ENCODE results near the gene DDX23.
"Not testable (repeated sequence)": the region's sequence is repeated elsewhere in the genome, so short reads cannot be mapped to it uniquely, and the experiment has no call there.

Gene DDX23

GRCh38 chr12:48862760-48863159 is 10.8 kb upstream of the DDX23 start:
- no peak for DNase-seq (ENCODE audit: low spot score)

- no peak for DNase-seq (ENCODE audit: low spot score)
Observed at GRCh38 chr12:48861111-48861510, 9.1 kb upstream of the DDX23 start.

GRCh38 chr12:48860236-48860635 is 8.3 kb upstream of the DDX23 start:
- not testable (repeated sequence) for DNase-seq (ENCODE audit: low spot score)

- DNase-seq (ENCODE audit: low spot score) = no peak
Observed at GRCh38 chr12:48859607-48860006, 7.6 kb upstream of the DDX23 start.

- no peak for DNase-seq (ENCODE audit: low spot score)
Observed at GRCh38 chr12:48858043-48858442, 6.1 kb upstream of the DDX23 start.

GRCh38 chr12:48857278-48857994 is 5.5 kb upstream of the DDX23 start:
- DNase-seq (ENCODE audit: low spot score) = no peak

- no peak for DNase-seq (ENCODE audit: low spot score)
Observed at GRCh38 chr12:48856379-48856778, 4.4 kb upstream of the DDX23 start.

GRCh38 chr12:48854932-48855331 is 3.0 kb upstream of the DDX23 start:
- DNase-seq (ENCODE audit: low spot score) = not testable (repeated sequence)

- DNase-seq (ENCODE audit: low spot score) = no peak
Observed at GRCh38 chr12:48854488-48854887, 2.5 kb upstream of the DDX23 start.

GRCh38 chr12:48852734-48853688 is 1.0 kb upstream of the DDX23 start:
- peak; percentile 80 for DNase-seq (ENCODE audit: low spot score)

- not testable (repeated sequence) for DNase-seq (ENCODE audit: low spot score)
Observed at GRCh38 chr12:48842021-48842420, 9.9 kb downstream of the DDX23 start.

GRCh38 chr12:48838048-48838447 is 13.9 kb downstream of the DDX23 start:
- no peak for DNase-seq (ENCODE audit: low spot score)

- no peak for DNase-seq (ENCODE audit: low spot score)
Observed at GRCh38 chr12:48832321-48833060, 19.5 kb downstream of the DDX23 start.

- DNase-seq (ENCODE audit: low spot score) = no peak
Observed at GRCh38 chr12:48831257-48831656, 20.7 kb downstream of the DDX23 start.

- no peak for DNase-seq (ENCODE audit: low spot score)
Observed at GRCh38 chr12:48828841-48829575, 23.0 kb downstream of the DDX23 start.

- no peak for DNase-seq (ENCODE audit: low spot score)
Observed at GRCh38 chr12:48828293-48828692, 23.7 kb downstream of the DDX23 start.

GRCh38 chr12:48827513-48828096 is 24.4 kb downstream of the DDX23 start:
- DNase-seq (ENCODE audit: low spot score) = no peak

- no peak for DNase-seq (ENCODE audit: low spot score)
Observed at GRCh38 chr12:48827026-48827425, 24.9 kb downstream of the DDX23 start.

GRCh38 chr12:48826209-48826855 is 25.6 kb downstream of the DDX23 start:
- DNase-seq (ENCODE audit: low spot score) = no peak

- DNase-seq (ENCODE audit: low spot score) = no peak
Observed at GRCh38 chr12:48824905-48825304, 27.1 kb downstream of the DDX23 start.

GRCh38 chr12:48824112-48824511 is 27.9 kb downstream of the DDX23 start:
- no peak for DNase-seq (ENCODE audit: low spot score)
